Measurements from ENCODE around the gene CDS1.

Gene CDS1

GRCh38 chr4:84697159-84697558, 114.2 kb downstream of the CDS1 start:
- no peak overlapping the region for H3K27ac ChIP-seq (ENCODE audit: low read depth in 2 of 2, low read length in 2 of 2)
- no peaks in the 10 kb centered on the region for H3K27me3 ChIP-seq (ENCODE audit: control insufficient read depth in 2 of 2, insufficient read depth in 2 of 2, low read length in 2 of 2)
- H3K9ac ChIP-seq (ENCODE audit: low read depth in 1 of 2, low read length in 2 of 2), result no peak overlapping the region
- H3K9me3 ChIP-seq (ENCODE audit: control insufficient read depth in 2 of 2, low read length in 2 of 2), result no peaks in the 10 kb centered on the region
- H3K4me1 ChIP-seq (ENCODE audit: control insufficient read depth in 2 of 2, insufficient read depth in 2 of 2, low read length in 2 of 2), result no peaks in the 10 kb centered on the region
- no peak overlapping the region for H3K4me3 ChIP-seq (ENCODE audit: low read length in 2 of 2)
- peaks cover 16 to 32% of the 10 kb centered on the region in 2 donors for H3K36me3 ChIP-seq (ENCODE audit: control insufficient read depth in 2 of 2, insufficient read depth in 2 of 2, low read length in 2 of 2)

GRCh38 chr4:84697615-84698201, 114.8 kb downstream of the CDS1 start:
- no peak overlapping the region for H3K9ac ChIP-seq (ENCODE audit: low read depth in 1 of 2, low read length in 2 of 2)
- H3K4me1 ChIP-seq (ENCODE audit: control insufficient read depth in 2 of 2, insufficient read depth in 2 of 2, low read length in 2 of 2), result no peaks in the 10 kb centered on the region
- peaks cover 16 to 32% of the 10 kb centered on the region in 2 donors for H3K36me3 ChIP-seq (ENCODE audit: control insufficient read depth in 2 of 2, insufficient read depth in 2 of 2, low read length in 2 of 2)
- H3K4me3 ChIP-seq (ENCODE audit: low read length in 2 of 2), result no peak overlapping the region
- no peaks in the 10 kb centered on the region for H3K9me3 ChIP-seq (ENCODE audit: control insufficient read depth in 2 of 2, low read length in 2 of 2)
- no peaks in the 10 kb centered on the region for H3K27me3 ChIP-seq (ENCODE audit: control insufficient read depth in 2 of 2, insufficient read depth in 2 of 2, low read length in 2 of 2)
- no peak overlapping the region for H3K27ac ChIP-seq (ENCODE audit: low read depth in 2 of 2, low read length in 2 of 2)

- Histone ChIP-seq H3K9me3 (ENCODE audit: control insufficient read depth in 2 of 2, low read length in 2 of 2) (no peaks in the 10 kb centered on the region), H3K27ac (ENCODE audit: low read depth in 2 of 2, low read length in 2 of 2) (no peak overlapping the region), H3K27me3 (ENCODE audit: control insufficient read depth in 2 of 2, insufficient read depth in 2 of 2, low read length in 2 of 2) (no peaks in the 10 kb centered on the region), H3K4me3 (ENCODE audit: low read length in 2 of 2) (no peak overlapping the region), H3K36me3 (ENCODE audit: control insufficient read depth in 2 of 2, insufficient read depth in 2 of 2, low read length in 2 of 2) (peaks cover 14 to 39% of the 10 kb centered on the region in 2 donors), H3K4me1 (ENCODE audit: control insufficient read depth in 2 of 2, insufficient read depth in 2 of 2, low read length in 2 of 2) (no peaks in the 10 kb centered on the region), H3K9ac (ENCODE audit: low read depth in 1 of 2, low read length in 2 of 2) (no peak overlapping the region)
Measured at GRCh38 chr4:84699001-84699671, 116.2 kb downstream of the CDS1 start.

All from mucosa of rectum (tissue), 2 donors.